Breast epithelium (tissue), 3 donors: ENCODE results near the gene OAS1.

Source experiments
- POLR2AphosphoS5 ChIP-seq, 3 donors: sonication (generic); formaldehyde crosslinking; IDR thresholded peaks; one replicate each; pipeline ENCODE4 v1.6.1; 2017; ENCODE audit warnings: antibody characterized with exemption in 3 of 3
- TF ChIP-seq, protein P1 (sequence below), 3 donors: fragments of 450-650 bp; IDR thresholded peaks; one replicate each; pipeline ENCODE4 v1.5.1; 2016 to 2017; ENCODE audit warnings: antibody characterized with exemption in 3 of 3, mild to moderate bottlenecking in 3 of 3, moderate library complexity in 3 of 3

DNA sequence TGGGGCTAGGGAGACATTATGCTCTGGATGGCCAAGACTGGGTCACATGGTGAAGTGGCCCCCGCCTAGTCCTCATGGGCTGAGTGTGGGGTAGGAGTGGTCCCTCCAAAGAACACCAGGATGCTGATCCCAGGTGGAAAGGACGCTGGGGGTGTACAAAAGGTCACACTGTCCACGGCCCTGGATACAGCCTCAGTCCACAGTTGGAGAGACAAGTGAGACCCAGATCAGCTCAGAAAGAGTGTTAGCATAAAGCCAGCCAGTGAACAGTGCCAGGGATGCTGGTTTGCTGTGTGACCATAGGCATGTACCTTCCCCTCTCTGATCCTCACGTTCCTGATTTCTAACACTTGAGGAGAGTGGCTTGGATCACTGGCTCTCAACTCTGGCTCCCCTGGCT is 58.2 kb downstream of the OAS1 start:
- TF ChIP-seq, protein P1, sequence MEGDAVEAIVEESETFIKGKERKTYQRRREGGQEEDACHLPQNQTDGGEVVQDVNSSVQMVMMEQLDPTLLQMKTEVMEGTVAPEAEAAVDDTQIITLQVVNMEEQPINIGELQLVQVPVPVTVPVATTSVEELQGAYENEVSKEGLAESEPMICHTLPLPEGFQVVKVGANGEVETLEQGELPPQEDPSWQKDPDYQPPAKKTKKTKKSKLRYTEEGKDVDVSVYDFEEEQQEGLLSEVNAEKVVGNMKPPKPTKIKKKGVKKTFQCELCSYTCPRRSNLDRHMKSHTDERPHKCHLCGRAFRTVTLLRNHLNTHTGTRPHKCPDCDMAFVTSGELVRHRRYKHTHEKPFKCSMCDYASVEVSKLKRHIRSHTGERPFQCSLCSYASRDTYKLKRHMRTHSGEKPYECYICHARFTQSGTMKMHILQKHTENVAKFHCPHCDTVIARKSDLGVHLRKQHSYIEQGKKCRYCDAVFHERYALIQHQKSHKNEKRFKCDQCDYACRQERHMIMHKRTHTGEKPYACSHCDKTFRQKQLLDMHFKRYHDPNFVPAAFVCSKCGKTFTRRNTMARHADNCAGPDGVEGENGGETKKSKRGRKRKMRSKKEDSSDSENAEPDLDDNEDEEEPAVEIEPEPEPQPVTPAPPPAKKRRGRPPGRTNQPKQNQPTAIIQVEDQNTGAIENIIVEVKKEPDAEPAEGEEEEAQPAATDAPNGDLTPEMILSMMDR (IDR thresholded peaks at IDR 0.05): no peak
- no peak for TF ChIP-seq POLR2AphosphoS5 (IDR thresholded peaks at IDR 0.05)
